Measurements from ENCODE around the gene CEACAM7. TPM values are rescaled to one million over a fixed set of nuclear protein-coding genes. Genes with fewer than 3 reads are reported as not detected.

The CEACAM7 gene
- not detected for total RNA-seq

DNA sequence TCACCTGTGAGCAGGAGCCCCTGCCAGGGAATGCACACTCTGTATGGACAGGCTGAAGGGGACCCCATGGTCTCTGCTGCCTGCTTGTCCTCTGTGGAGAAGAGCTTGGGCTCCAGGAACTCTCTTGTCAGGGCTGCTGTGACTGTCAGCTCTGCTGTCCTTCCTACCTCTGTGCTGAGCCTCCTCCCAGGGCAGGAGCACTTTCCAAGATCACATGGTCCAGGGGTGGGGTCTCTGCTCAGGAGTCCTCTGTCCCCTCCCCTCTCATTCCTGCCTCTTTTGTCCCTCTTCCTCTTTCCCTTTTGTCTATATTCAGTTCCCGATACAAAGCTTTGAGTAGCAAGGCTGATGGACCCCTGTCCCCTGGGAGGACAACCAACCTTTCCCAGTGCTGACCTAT, at the start of gene CEACAM7:
TSS of gene CEACAM7 (minus strand) at position 173 of the 400 bp plus-strand sequence. CDS start at position 68, 105 bp downstream.

DNA sequence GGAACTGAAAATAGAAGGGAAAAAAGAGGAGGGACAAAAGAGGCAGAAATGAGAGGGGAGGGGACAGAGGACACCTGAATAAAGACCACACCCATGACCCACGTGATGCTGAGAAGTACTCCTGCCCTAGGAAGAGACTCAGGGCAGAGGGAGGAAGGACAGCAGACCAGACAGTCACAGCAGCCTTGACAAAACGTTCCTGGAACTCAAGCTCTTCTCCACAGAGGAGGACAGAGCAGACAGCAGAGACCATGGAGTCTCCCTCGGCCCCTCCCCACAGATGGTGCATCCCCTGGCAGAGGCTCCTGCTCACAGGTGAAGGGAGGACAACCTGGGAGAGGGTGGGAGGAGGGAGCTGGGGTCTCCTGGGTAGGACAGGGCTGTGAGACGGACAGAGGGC, 20.4 kb upstream of the CEACAM7 start, which contains the start of gene CEACAM5:
TSS of gene CEACAM5 (plus strand) at position 146 of the 400 bp plus-strand sequence. CDS start at position 252, 106 bp downstream.

DNA sequence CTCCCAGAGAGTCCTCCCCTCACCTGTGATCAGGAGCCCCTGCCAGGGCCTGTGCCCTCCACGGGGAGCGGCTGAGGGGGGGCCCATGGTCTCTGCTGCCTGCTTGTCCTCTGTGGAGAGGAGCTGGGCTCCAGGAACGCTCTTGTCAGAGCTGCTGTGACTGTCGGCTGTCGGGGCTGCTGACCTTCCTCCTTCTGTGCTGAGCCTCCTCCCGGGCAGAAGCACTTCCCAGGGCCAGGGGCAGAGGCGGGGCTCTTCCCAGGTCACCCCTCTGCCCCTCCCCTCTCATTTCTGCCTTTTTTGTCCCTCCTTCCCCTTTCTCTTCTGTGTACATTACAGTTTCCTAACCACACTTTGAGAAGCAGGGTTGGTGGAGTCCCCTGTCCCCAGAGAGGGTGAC, 61.2 kb downstream of the CEACAM7 start, which contains the start of gene CEACAM4:
TSS of gene CEACAM4 (minus strand) at position 198 of the 400 bp plus-strand sequence. CDS start at position 87, 111 bp downstream.

Small RNAs within 50 kb of the gene (small RNA-seq; reads per million reads assigned to genes)
- gene AC243960.4 (ENCODE audit: low replicate concordance), result not detected

Other genes with a start within 250 kb of the CEACAM7 start
- gene DMAC2, start 248.4 kb downstream of the CEACAM7 start, total RNA-seq, result 15.7 TPM
- not detected for gene ERICH4, start 245.1 kb downstream of the CEACAM7 start, total RNA-seq
- gene CEACAM21, start 112.1 kb downstream of the CEACAM7 start, total RNA-seq, result 1.3 TPM
- gene CEACAM4, start 61.2 kb downstream of the CEACAM7 start, total RNA-seq, result not detected
- not detected for gene CEACAM5, start 20.4 kb upstream of the CEACAM7 start, total RNA-seq
- not detected for gene CEACAM6, start 67.3 kb upstream of the CEACAM7 start, total RNA-seq
- gene CEACAM3, start 108.3 kb upstream of the CEACAM7 start, total RNA-seq, result not detected
- not detected for gene LYPD4, start 156.4 kb upstream of the CEACAM7 start, total RNA-seq
- gene DMRTC2, start 156.8 kb upstream of the CEACAM7 start, total RNA-seq, result not detected
- 374 TPM for gene RPS19, start 172.0 kb upstream of the CEACAM7 start, total RNA-seq
- not detected for gene CD79A, start 189.0 kb upstream of the CEACAM7 start, total RNA-seq
- 24.4 TPM for gene ARHGEF1, start 194.9 kb upstream of the CEACAM7 start, total RNA-seq
- not detected for gene ERFL, start 240.2 kb upstream of the CEACAM7 start, total RNA-seq

All from parietal lobe (tissue), 2 donors.